GM18526 (cell line): ENCODE measurements around the gene PROKR1.

Source experiments
- POLR2A ChIP-seq: IDR thresholded peaks from 3 replicates; pipeline ENCODE4 v1.6.1; 2011; ENCODE audit not compliant: insufficient read length; ENCODE audit errors: extremely low read depth

The PROKR1 gene

DNA sequence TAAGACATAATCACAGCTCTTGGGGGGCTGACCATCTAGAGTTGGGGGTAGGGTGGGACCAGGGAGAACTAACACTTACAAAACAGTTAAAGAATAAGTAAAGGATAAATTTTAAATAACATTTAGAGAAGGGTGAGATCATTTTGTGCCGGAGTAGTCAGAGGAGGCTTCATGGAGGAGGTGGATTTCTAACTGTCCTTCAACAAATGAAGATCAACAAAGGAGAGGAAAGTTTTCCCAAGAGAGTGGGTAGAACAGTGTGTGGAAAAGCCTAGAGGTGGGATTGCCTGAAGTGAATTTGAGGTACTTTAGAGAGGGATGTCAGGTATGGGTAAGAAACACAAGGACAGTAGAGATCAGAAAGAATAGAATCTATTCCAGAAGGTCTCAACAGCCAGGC, 7.3 kb downstream of the PROKR1 start:
- no peak for TF ChIP-seq POLR2A

DNA sequence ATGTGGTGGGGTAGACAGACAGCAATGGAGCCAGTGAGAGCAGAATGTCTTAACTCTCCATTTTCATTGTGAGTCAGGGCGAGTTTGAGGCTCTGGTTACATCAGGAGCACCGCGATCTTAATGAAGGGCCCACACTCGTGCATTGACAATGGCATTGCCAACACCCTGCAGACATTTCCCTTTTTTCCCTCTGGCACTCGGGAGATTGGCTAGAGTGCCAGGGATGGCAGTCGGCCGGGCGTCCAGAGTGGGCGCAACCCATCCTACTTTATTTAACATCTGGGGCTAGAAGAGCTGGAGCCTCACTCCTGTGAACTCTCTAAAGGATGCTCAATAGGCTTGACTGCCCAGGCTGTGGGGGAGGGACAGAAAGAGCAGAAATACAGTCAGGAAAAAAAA, 9.7 kb downstream of the PROKR1 start:
- TF ChIP-seq POLR2A: no peak

DNA sequence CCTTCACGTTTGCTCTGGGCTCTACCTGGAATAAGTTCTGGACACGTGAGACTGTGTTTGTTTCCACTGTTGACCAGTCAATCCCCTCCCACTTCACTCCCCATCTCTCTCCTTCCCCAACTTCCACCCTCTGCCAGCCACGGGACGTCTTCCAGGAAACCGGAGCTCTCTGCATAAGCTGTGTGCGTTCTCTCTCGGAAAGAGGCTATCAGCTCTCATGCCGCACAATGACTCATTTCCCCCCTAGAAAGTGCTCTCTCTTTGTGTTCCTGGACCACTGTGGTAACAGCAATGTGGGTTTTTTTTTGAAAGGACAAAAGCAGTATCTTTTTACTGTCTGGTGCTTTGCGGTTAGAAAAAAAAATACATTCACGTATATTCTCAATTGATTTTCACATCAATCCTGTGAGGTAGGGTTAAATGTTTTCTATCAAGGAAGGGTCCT, 10.2 kb downstream of the PROKR1 start:
- TF ChIP-seq POLR2A: no peak

DNA sequence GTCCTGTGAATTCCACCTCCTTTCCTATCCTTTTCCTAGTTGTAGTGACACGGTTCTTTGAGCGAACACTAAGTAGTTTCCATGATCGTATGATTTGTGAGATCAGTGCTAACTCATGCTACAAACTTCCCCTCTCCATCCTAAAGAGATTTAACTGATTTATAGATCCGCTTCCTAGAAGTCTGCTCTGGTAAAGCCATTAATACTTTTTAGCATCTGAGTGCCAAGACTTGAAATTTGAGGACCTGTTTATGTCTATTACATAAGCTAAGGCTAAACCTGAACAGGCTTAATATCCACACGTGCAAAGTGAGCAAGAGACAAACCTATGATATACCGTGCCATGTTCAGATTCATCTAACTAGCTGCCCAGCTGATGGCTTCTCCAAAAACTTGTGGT, 14.9 kb downstream of the PROKR1 start:
- TF ChIP-seq POLR2A: no peak

DNA sequence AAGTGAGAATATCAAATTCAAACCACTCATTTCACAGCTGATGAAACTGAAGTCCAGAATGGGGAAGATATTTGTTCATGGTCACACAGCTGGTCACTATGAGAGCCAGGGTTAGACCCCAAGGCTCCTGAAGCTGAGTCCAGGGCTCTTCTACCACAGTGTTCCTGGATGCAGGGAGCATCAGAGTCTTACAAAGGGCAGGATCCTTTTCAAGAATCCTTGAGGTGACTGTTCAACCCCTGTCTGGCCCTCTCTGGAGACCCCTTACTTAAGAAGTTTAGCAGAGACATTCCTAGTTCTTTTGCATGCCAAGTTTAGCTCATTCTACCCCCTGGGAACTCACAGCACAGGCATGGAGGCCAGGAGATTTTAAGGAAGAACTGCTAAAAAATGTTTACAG, 15.7 kb downstream of the PROKR1 start:
- TF ChIP-seq POLR2A: no peak

DNA sequence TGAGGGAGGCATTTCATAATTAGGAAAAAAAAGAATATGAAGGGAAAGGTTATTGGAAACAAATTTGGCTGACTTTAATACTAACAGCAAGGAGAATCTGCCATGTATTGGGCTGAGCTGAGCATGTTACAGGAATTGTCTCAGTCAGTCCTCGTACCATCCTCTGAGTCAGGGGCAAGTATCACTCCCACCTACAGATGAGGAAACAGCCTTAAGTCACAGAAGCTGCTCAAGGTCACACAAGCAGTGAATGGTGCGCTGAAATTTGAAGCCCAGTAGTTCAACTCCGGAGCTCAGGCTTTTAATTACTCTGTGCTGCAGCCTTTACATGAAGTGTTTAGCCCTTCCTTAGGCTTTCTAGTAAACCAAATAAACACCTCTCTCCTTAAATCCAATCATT, 17.3 kb downstream of the PROKR1 start:
- TF ChIP-seq POLR2A: no peak

DNA sequence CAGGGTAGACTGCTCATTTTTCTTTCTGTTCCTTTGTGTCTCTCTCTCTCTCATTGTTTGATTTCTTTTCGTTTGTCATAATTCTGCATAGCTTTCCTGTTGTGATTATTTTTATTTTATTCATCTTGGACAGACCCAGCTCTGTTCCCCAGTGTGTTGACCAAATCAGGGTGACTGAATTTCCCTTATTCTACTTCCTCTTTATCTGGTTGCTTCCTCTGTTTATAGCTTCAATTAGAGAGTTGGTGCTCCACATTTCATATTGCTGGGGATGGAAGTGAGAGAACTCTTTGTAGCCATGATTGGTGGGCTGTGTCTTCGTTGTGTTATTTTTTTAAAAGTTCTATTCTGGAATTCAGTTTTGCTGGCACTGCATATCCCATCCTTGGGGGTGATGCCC, 19.1 kb downstream of the PROKR1 start:
- no peak for TF ChIP-seq POLR2A

DNA sequence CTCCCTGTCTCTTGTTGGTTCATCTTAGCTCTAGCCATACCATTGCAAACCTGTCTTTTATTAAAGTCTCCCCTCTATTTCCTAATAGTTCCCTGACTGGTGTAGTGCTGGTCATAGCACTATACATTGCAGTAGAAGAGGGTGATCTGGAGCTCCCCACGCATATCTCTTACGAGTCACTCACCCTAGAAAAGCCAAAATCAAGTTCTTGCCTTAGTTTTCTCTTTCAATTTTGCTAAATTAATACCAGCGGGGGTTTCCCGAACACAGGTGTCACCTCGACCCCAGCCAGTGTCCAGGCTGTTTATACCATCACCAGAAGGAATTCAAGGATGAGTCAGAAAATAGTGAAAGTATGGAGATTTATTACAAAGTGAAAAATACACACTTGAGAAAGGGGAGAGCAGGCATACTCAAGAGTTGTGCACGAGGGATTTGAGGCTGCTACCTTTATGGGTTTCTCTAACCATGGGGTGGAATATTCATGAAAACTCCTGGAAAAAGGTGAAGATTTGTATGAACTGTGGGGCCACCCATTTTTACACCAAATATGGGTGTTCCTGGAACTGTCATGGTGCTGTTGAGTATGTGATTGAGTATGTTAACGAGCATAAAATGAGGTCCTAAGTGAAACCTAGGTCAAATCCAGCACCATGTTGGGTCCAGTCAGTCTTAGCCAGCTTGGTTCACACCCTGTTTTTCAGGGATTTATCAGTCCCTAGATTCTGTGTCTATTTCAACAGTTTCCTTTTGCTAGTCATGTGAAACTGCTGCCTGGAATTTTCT, 20.2 kb downstream of the PROKR1 start:
- TF ChIP-seq POLR2A: no peak

DNA sequence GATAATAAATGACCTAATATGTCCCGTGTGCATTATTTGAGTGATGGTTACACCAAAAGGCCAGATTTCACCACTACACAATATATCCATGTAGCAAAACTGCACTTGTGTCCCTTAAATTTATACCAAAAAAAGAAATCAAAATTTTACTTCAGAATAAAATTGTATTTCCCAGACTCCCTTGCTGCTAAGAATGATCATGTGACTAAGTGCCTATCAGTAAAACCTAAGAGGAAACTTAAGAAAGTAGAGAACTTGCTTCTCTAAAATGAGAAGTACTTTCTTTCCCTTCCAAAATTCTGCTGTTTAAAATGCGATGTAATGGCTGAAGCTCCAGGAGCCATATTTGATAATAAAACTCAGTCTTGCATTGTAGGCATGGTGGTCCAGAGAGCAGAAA, 24.0 kb downstream of the PROKR1 start:
- TF ChIP-seq POLR2A: no peak

DNA sequence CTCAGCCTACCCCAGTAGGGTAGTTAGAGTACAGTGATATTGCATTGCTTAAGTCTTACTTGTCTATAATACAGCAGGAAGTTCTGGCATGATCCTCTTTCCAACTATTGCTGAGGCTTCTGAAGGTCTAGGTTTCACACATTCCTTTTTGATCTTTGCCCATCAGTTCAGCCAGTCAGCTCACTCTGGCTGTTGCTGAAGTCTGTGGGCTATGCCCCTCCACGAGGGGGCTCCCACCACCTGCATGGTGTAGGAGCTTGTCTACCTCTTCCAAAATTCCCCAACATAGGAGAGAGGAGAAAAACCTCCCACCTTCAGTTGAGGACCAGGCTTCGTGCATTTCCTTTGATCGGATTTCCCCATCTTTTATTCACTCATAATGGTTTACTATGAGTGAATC, 26.3 kb downstream of the PROKR1 start:
- TF ChIP-seq POLR2A: no peak

DNA sequence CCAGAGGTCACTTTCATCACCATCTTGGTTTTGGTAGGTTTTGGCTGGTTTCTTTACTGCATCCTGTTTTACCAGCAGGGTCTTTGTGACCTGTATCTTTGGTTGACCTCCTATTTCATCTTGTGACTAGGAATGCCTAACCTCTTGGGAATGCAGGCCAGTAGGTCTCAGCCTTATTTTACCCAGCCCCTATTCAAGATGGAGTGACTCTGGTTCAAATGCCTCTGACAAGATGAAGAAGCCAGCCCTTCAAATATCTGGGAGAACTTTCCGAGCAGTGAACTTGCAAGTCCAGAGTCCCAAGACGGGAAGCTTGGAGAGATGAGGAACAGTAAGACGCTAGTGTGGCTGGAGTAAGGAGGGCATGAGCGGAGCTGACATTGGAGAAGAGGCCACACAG, 28.6 kb downstream of the PROKR1 start:
- TF ChIP-seq POLR2A: no peak

DNA sequence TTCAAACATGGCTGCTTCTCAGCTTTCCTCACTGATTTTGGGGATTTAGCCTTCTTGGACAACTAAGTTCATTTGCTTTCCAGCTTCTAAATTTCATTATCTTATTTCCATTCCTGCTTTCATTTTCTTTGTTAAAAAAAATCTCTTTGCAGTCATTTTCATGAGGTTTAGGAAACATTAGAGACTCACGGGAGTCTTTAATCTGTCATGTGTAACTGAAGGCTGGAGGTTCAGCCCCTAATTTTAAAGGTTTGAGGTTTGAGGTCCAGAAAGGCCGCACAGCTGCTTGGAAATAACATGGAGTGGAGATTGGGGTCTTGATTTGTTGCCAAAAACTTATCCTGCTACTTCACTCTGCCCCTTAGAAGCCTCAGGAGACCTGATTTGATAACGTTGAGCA, 30.3 kb downstream of the PROKR1 start:
- TF ChIP-seq POLR2A: no peak

DNA sequence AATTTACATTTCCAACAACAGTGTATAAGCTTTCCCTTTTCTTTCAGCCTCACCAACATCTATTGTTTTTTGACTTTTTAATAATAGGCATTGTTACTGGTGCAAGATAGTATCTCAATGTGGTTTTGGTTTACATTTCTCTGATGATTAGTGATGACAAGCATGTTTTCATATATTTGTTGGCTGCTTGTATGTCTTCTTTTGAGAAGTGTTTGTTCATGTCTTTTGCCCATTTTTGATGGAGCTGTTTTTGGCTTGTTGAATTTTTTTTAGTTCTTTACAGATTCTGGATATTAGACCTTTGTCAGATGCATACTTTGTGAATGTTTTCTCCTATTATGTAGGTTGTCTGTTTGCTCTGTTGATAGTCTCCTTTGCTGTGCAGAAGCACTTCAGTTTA, 32.1 kb downstream of the PROKR1 start:
- no peak for TF ChIP-seq POLR2A

DNA sequence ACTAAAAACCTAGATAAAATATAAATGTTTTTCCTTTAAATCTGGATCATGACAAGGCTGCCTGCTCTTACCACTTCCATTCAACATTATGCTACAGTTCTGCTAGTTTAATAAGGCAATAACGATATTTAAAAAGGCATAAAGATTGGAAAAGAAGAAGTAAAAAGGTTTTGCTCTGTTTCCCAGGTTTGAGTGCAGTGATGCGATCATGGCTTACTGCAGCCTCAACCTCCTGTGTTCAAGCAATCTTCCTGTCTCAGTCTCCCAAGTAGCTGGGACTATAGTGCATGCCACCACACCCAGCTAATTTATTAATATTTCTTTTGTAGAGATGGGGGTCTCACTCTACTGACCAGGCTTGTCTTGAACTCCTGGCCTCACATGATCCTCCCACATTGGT, 40.8 kb downstream of the PROKR1 start:
- no peak for TF ChIP-seq POLR2A

DNA sequence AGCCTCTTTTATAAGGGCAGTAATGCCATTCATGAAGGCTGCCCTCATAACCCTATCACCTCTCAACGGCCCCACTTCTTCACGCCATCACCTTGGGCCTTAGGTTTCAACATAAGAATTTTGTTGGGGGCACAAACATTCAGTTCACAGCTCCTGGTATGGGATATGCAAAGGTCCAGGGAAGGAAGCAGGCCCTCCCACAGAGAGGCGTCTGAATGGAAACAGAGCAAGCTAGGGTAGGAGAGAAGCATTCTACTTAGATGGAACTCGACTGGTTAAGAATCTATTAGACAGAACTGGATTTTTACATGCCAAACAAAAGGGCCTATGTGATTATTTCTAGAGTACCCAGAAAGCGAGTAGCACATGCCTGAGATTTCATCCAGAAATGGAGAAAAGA, 42.8 kb downstream of the PROKR1 start:
- no peak for TF ChIP-seq POLR2A

DNA sequence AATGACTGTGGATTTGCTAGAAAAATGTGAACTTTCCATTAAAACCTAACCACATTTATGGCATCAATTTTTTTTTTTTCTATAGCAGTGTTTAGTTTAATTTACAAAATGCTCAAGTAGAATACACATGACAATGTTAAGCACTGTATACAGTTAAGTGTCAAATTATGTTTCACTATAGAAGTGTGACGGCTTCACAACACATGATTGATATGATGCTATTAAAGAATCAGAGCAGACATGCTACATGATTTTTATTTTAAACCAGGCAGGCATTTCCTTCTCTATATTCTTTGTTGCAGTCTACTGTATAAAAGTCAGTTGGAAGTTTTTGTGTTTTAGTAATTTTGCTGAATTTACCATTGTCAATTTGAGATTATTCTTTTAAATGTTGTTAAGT, 43.6 kb downstream of the PROKR1 start:
- no peak for TF ChIP-seq POLR2A
